NCI-H510A (cell line): ENCODE results near the gene NMB.
A peak's percentile ranks its signal among the peaks of the same experiment; 100 is the strongest.
"Not testable (repeated sequence)": the region's sequence is repeated elsewhere in the genome, so short reads cannot be mapped to it uniquely, and the experiment has no call there.

Source experiments
- DNase-seq: peaks from one replicate; lab custom pipeline; 2025; lab: John Stamatoyannopoulos, UW

NMB gene

DNA sequence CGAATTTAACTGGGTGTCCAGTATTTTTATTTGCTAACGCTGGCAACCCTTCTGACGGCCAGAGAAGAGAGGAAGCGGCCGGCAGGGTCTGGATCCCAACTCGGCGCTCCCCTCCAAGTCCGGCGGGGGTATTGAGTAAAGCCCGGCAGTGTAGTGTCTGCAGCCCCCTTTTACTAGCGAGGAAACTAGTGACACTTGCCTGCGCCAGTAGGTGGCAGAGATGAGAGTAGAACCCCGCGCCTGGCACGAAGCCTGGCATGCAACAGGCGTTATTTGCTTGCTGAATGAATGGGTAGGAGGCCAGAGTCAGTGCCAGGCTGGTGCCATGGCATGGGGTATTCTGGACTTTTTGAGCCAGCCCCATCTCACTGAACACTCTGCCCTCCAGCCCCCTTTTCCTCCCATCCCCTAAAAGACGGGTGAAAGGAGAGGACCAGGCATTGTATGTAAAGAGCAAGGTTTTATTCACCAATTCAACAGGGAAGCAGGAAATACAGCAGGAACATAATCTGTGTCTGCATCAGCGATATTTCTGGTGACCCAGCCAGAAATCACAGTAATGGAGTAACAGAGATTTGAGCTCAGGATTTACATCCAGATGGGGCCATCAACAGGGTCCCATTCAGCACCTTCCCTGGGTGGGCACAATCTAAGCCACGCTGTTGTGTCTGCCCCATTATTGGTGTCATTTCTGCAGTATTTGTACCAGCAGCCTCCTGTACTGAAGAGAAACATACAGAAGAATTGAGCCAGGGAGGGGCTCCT is 3.1 kb downstream of the NMB start:
- peak; percentile 47 for DNase-seq

GRCh38 chr15:84653910-84654688 is 3.9 kb downstream of the NMB start, which contains the start of gene WDR73:
WDR73 (minus strand) TSS chr15:84654283; CDS start chr15:84654274, 9 bp downstream.
- peak; percentile 73 for DNase-seq

DNA sequence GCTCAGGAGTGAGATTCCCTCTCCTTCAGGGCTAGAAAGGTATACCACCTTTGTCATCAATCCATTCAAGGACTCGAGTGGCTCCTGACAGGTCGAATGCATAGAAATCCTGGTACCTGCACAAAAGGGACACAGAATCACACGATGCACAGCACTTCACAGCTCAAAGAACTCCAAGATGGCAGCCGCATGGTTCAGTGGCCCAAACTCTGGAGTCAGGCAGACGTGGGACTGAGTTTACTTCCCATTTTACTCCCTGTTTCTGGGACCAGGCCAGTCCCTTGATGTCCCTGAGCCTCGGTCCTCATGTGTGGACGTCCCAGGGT is 4.5 kb downstream of the NMB start:
- DNase-seq, result no peak

- no peak for DNase-seq
These were observed 8.3 kb downstream of the NMB start for GRCh38 chr15:84649706-84650105.

GRCh38 chr15:84648539-84648938 is 9.5 kb downstream of the NMB start:
- DNase-seq, result no peak

DNA sequence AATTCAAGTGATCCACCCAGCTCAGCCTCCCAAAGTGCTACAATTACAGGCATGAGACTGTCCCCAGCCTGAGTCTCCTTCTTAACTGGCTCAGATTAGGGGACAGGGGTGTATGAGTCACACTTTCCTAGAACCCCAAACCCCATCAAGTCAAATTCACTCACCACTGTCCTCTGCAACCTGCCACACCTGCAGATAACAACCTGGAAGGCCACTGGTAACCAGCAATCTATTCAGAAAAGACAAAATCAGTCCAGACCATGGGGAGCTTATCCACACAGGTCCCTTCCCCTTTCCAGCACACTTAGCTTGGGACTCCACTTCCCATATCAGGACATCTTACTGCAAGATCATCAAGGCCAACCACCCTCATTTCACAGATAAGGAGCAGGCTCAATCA is 10.3 kb downstream of the NMB start:
- no peak for DNase-seq

GRCh38 chr15:84645997-84646396 is 12.0 kb downstream of the NMB start:
- no peak for DNase-seq

GRCh38 chr15:84645496-84645895 is 12.5 kb downstream of the NMB start:
- DNase-seq, result no peak

GRCh38 chr15:84643838-84644237 is 14.2 kb downstream of the NMB start:
- no peak for DNase-seq

GRCh38 chr15:84642640-84643039 is 15.4 kb downstream of the NMB start:
- DNase-seq, result not testable (repeated sequence)

GRCh38 chr15:84641871-84642270 is 16.1 kb downstream of the NMB start:
- DNase-seq, result not testable (repeated sequence)

DNA sequence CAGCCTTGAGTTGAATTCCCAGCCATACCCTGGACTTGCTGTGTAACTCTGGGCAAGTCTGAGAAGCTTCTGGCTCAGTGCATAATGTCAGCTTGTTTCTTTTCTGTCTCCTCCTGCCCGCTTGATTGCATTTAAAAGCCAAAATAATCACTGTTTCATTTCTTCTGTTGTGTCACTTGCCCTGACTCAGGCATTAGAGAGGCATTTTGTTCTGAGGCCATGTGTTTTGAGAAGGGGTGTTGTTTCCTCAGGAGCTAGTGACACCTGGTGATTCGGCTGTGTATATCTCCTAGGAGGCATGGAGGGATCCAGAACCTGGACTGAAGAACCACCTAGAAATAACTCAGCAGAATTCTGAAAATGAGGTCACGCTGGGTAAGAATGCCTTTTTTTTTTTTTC is 19.9 kb downstream of the NMB start:
- no peak for DNase-seq

- DNase-seq, result no peak
These were observed 23.7 kb downstream of the NMB start for GRCh38 chr15:84634228-84634837.

DNA sequence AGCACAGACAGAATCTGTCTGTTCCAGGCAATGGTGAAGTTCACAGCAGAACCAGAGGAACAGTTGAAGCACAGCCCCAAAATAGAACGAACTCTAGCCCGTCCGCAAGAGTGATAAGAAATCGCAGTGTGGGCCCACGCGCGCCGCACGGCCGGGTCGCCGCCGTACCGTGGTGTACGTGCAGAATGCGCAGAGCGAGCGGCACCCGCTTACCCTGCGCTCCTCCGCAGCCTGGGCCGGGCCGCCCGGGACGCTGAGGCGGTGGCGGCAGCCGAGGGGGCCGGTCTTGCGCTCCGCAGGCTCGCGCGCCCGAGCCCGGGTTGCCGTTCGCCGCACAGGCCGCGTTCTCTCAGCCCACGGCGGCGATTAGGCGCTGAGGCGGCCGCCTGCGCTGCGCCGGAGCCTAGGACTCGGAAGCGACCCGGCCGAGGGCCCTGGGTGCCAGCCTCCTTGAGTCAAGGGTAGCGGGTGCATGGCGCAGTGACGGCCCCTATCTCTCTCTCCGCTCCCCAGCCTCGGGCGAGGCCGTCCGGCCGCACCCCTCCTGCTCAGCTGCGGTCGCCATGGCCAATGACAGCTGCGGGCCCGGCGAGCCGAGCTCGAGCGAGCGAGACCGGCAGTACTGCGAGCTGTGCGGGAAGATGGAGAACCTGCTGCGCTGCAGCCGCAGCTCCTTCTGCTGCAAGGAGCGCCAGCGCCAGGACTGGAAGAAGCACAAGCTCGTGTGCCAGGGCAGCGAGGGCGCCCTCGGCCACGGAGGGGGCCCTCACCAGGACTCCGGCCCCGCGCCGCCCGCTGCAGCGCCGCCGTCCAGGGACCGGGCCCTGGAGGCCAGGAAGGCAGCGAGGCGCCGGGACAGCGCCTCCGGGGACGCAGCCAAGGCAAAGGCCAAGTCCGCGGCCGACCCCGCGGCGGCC is 24.4 kb downstream of the NMB start:
- DNase-seq, result peak; percentile 39

DNA sequence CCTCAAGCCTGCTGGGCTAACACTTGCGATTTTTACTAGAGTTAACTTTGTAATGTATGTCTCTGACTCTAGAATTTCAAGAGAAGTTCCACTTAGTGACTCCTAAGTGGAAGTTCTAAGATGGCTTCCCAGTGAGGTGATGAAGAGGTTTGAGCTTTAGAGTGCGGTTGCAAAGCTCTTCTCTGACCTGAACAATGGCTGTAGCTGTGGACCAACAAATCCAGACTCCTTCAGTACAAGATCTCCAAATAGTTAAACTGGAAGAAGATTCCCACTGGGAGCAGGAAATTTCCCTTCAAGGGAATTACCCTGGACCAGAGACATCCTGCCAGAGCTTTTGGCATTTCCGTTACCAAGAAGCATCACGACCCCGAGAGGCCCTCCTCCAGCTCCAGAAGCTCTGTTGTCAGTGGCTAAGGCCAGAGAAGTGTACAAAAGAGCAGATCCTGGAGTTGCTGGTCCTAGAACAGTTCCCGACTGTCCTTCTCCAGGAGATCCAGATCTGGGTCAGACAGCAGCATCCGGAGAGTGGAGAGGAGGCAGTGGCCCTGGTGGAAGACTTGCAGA is 26.2 kb downstream of the NMB start:
- DNase-seq, result no peak

DNA sequence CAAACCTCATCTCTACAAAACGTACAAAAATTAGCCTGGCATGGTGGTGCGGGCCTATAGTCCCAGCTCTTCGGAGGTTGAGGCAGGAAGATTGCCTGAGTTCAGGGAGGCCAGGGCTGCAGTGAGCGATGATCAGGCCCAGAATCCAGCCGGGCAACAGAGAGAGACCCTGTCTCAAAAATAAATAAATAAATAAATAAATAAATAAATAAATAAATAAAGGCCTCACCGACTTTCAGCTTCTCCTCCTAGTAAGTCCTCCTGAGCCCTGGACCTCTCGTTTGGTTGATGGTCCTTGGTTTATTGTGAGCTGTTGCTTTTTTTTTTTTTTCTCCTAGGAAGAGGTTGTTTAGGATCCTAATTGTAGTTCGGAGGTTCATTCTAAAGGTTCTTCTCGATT is 29.0 kb downstream of the NMB start:
- DNase-seq, result no peak

GRCh38 chr15:84625123-84625522 is 32.9 kb downstream of the NMB start:
- DNase-seq, result no peak

GRCh38 chr15:84624359-84624758 is 33.6 kb downstream of the NMB start:
- DNase-seq, result no peak

DNA sequence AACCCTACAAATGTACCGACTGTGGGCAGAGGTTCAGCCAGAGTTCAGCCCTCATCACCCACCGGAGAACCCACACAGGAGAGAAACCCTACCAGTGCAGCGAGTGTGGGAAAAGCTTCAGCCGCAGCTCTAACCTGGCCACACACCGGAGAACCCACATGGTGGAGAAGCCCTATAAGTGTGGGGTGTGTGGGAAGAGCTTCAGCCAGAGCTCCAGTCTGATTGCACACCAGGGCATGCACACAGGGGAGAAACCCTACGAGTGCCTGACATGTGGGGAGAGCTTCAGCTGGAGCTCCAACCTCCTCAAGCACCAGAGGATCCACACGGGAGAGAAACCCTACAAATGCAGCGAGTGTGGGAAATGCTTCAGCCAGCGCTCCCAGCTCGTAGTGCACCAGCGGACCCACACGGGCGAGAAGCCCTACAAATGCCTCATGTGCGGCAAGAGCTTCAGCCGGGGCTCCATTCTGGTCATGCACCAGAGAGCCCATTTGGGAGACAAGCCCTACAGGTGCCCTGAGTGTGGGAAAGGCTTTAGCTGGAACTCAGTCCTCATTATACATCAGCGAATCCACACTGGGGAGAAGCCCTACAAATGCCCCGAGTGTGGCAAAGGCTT is 36.5 kb downstream of the NMB start:
- DNase-seq, result no peak

- no peak for DNase-seq
These were observed 37.4 kb downstream of the NMB start for GRCh38 chr15:84620626-84621025.

DNA sequence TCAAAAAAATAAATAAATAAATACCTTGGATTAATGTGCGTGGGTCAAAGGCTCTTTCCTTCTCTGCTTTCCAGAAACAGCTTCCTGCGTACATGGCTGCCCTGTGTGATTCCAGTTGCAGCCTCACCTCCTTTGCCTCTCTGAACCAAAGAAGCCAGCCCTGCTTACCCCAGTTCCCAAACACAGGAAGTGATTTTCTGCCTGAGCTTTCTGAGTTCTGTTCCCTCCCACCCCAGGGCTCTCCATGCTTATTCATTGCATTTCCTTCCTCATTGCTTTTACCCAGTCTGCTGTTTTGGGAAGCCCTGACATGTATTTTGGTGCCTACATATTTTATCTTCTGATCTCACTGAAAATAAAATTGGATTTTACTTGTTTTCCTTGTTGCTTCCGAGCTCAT is 41.8 kb downstream of the NMB start:
- no peak for DNase-seq
